HEK293 (cell line): ENCODE data around the gene RASL11A.

Source experiments
- CTCF ChIA-PET: fragments of 350-600 bp; formaldehyde crosslinking; extraction: SDS; loops from one replicate; lab custom pipeline; 2021; ENCODE audit warnings: antibody characterized with exemption; lab: Yijun Ruan, JAX
- POLR2A ChIA-PET: fragments of 300-600 bp; formaldehyde crosslinking; extraction: SDS; loops from one replicate; lab custom pipeline; 2020; ENCODE audit warnings: antibody characterized with exemption, inconsistent platforms; lab: Yijun Ruan, JAX
- H3K27ac ChIP-seq: fragments of 200-500 bp; sonication (Bioruptor generic); 2 replicates; pipeline ENCODE4 v1.5.1; 2014; ENCODE audit warnings: low read depth, low read length, control low read depth, inconsistent platforms; ENCODE audit errors: extremely low read depth
- H3K36me3 ChIP-seq, 2 experiments: fragments of 200-500 bp in 1 of 2; sonication (Bioruptor generic) in 1 of 2; 1 replicate in 1 of 2; 2 replicates in 1 of 2; pipeline ENCODE4 v1.5.1; 2014 to 2017; ENCODE audit warnings: inconsistent platforms in 2 of 2, low read length in 2 of 2; ENCODE audit not compliant: control insufficient read depth in 2 of 2, insufficient read depth in 1 of 2
- H3K4me1 ChIP-seq: fragments of 200-500 bp; sonication (Bioruptor generic); 2 replicates; pipeline ENCODE4 v1.5.1; 2014; ENCODE audit warnings: mild to moderate bottlenecking, low read length, inconsistent platforms; ENCODE audit not compliant: control insufficient read depth, insufficient read depth
- H3K4me3 ChIP-seq: 2 replicates; pipeline ENCODE4 v1.5.1; 2011; ENCODE audit warnings: low read depth, mild to moderate bottlenecking, control low read depth, low read length, moderate library complexity
- H3K9me3 ChIP-seq: fragments of 200-500 bp; sonication (Bioruptor generic); 2 replicates; pipeline ENCODE4 v1.5.1; 2014; ENCODE audit warnings: low read depth, low read length, inconsistent platforms; ENCODE audit not compliant: control insufficient read depth, insufficient read depth
- FEZF1 ChIP-seq: fragments of 450-650 bp; formaldehyde crosslinking; IDR thresholded peaks from 2 replicates; pipeline ENCODE4 v1.5.1; 2016; ENCODE audit warnings: missing biosample characterization, missing genetic modification characterization
- GLIS1 ChIP-seq: fragments of 450-650 bp; formaldehyde crosslinking; IDR thresholded peaks from 2 replicates; pipeline ENCODE4 v1.5.1; 2016; ENCODE audit warnings: missing biosample characterization, missing genetic modification characterization
- IKZF3 ChIP-seq: fragments of 450-650 bp; IDR thresholded peaks from 2 replicates; pipeline ENCODE4 v1.5.0; 2018; ENCODE audit warnings: missing biosample characterization, mild to moderate bottlenecking, missing genetic modification characterization, moderate library complexity
- MEIS1 ChIP-seq: sonication (generic); formaldehyde crosslinking; IDR thresholded peaks from 2 replicates; pipeline ENCODE4 v1.8.1; 2022; ENCODE audit warnings: missing genetic modification reagents, mild to moderate bottlenecking, borderline replicate concordance
- SP3 ChIP-seq: fragments of 450-650 bp; formaldehyde crosslinking; IDR thresholded peaks from 2 replicates; pipeline ENCODE4 v1.5.1; 2016; ENCODE audit warnings: missing biosample characterization, missing genetic modification characterization
- TRIM28 ChIP-seq: IDR thresholded peaks from 2 replicates; pipeline ENCODE4 v1.6.1; 2011; ENCODE audit warnings: low read length, control low read depth, borderline replicate concordance
- YY1 ChIP-seq: fragments of 450-650 bp; formaldehyde crosslinking; IDR thresholded peaks from 2 replicates; pipeline ENCODE4 v1.5.1; 2018; ENCODE audit warnings: missing biosample characterization, missing genetic modification characterization
- ZNF114 ChIP-seq: fragments of 450-650 bp; formaldehyde crosslinking; IDR thresholded peaks from 2 replicates; pipeline ENCODE4 v1.5.0; 2017; ENCODE audit warnings: missing biosample characterization, missing genetic modification characterization
- ZNF184 ChIP-seq: fragments of 450-650 bp; IDR thresholded peaks from 2 replicates; pipeline ENCODE4 v1.5.1; 2018; ENCODE audit warnings: missing biosample characterization, mild to moderate bottlenecking, missing genetic modification characterization
- ZNF449 ChIP-seq: fragments of 450-650 bp; formaldehyde crosslinking; IDR thresholded peaks from 2 replicates; pipeline ENCODE4 v1.5.1; 2017; ENCODE audit warnings: missing biosample characterization, mild to moderate bottlenecking, missing genetic modification characterization, moderate library complexity
- ZNF518A ChIP-seq: fragments of 450-650 bp; formaldehyde crosslinking; conservative IDR thresholded peaks from 2 replicates; pipeline ENCODE4 v1.5.1; 2016; ENCODE audit warnings: low read depth, missing biosample characterization, missing genetic modification characterization
- ZNF529 ChIP-seq: fragments of 450-650 bp; formaldehyde crosslinking; IDR thresholded peaks from 2 replicates; pipeline ENCODE4 v1.5.1; 2017; ENCODE audit warnings: missing genetic modification characterization, missing biosample characterization; ENCODE audit not compliant: insufficient replicate concordance
- ZNF555 ChIP-seq: fragments of 450-650 bp; formaldehyde crosslinking; conservative IDR thresholded peaks from 2 replicates; pipeline ENCODE4 v1.5.1; 2017; ENCODE audit warnings: missing biosample characterization, mild to moderate bottlenecking, missing genetic modification characterization, inconsistent platforms
- ZNF623 ChIP-seq: fragments of 450-650 bp; formaldehyde crosslinking; IDR thresholded peaks from 2 replicates; pipeline ENCODE4 v1.5.1; 2016; ENCODE audit warnings: missing biosample characterization, missing genetic modification characterization
- ZNF639 ChIP-seq: fragments of 450-650 bp; formaldehyde crosslinking; IDR thresholded peaks from 2 replicates; pipeline ENCODE4 v1.5.1; 2016; ENCODE audit warnings: missing biosample characterization, missing genetic modification characterization
- ZNF707 ChIP-seq: fragments of 450-650 bp; formaldehyde crosslinking; IDR thresholded peaks from 2 replicates; pipeline ENCODE4 v1.5.1; 2016; ENCODE audit warnings: missing biosample characterization, missing genetic modification characterization
- ZSCAN23 ChIP-seq: fragments of 450-650 bp; formaldehyde crosslinking; IDR thresholded peaks from 2 replicates; pipeline ENCODE4 v1.5.1; 2016; ENCODE audit warnings: missing biosample characterization, missing genetic modification characterization
- TF ChIP-seq, protein P1 (sequence below): fragments of 450-650 bp; formaldehyde crosslinking; IDR thresholded peaks from 2 replicates; pipeline ENCODE4 v1.5.1; 2016; ENCODE audit warnings: missing biosample characterization, missing genetic modification characterization
- TF ChIP-seq, protein P2 (sequence below): fragments of 450-650 bp; formaldehyde crosslinking; IDR thresholded peaks from 2 replicates; pipeline ENCODE4 v1.5.1; 2016; ENCODE audit warnings: missing biosample characterization, missing genetic modification characterization

Gene RASL11A

GRCh38 chr13:27274631-27275030 lies 4.0 kb downstream of the RASL11A start (continued):
- TF ChIP-seq ZNF449 (no peak), ZSCAN23 (tag by site-specific recombination) (no peak)

DNA sequence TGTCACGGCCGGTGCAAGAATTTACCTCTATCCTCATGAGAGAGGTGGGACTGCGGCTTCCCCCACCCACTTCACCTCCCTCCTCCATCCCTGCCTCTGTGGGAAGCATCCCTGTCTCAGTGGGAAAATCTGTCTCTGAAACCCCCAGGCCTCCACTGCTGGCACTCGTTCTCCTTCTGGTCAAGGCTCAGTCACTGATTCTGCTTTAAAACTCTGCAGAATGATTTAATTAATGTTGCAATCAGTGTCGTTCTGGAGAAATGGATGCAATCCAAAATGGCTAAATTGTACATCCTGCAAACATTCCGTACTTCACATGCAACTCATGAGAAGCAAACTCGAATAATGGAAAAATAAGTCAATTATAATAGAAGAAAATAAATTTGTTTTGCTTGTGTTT lies 5.6 kb downstream of the RASL11A start:
- H3K4me3 ChIP-seq = no peak overlapping the region
- H3K36me3 ChIP-seq = peaks cover 0 to 6% of the 10 kb centered on the region in 2 experiments; a peak in 1 of 3 replicates
- CTCF ChIA-PET = no interaction called here
- POLR2A ChIA-PET = no interaction called here
- no peaks in the 10 kb centered on the region for H3K9me3 ChIP-seq
- no peak overlapping the region for H3K27ac ChIP-seq
- H3K4me1 ChIP-seq = peaks cover 21% of the 10 kb centered on the region
- TF ChIP-seq IKZF3 (tag by site-specific recombination) (no peak), ZNF114 (no peak), ZNF529 (tag by site-specific recombination) (no peak)

DNA sequence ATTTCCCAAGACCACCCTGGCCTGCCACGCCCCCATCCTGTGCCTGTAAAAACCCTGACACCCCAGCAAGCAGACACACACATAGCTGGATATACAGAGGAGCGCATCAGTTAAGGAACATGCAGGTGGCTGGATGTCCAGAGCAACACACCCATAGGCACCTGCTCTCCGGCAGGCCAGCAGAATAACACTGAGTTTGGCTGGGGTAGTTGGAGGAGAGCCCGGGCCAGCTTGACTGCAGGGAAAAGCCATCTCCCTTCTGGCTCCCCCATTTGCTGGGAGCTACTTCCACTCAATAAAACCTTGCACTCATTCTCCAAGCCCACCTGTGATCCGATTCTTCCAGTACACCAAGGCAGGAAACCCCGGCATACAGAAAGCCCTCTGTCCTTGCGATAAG lies 8.9 kb downstream of the RASL11A start:
- Histone ChIP-seq H3K4me3 (no peak overlapping the region), H3K36me3 (no peaks in the 10 kb centered on the region), H3K4me1 (peaks cover under 1% of the 10 kb centered on the region), H3K9me3 (no peaks in the 10 kb centered on the region), H3K27ac (no peak overlapping the region)
- ChIA-PET POLR2A (no interaction called here), CTCF (no interaction called here)
- TF ChIP-seq GLIS1 (no peak), MEIS1 (CRISPR knock-in tag) (no peak), FEZF1 (no peak), ZNF518A (tag by site-specific recombination) (no peak), SP3 (tag by site-specific recombination) (no peak), ZNF639 (tag by site-specific recombination) (no peak), ZNF555 (tag by site-specific recombination) (no peak), YY1 (tag by site-specific recombination) (no peak), ZNF623 (no peak), ZNF707 (tag by site-specific recombination) (no peak), TRIM28 (no peak), ZNF449 (no peak), ZNF184 (no peak)
- TF ChIP-seq, protein P1, sequence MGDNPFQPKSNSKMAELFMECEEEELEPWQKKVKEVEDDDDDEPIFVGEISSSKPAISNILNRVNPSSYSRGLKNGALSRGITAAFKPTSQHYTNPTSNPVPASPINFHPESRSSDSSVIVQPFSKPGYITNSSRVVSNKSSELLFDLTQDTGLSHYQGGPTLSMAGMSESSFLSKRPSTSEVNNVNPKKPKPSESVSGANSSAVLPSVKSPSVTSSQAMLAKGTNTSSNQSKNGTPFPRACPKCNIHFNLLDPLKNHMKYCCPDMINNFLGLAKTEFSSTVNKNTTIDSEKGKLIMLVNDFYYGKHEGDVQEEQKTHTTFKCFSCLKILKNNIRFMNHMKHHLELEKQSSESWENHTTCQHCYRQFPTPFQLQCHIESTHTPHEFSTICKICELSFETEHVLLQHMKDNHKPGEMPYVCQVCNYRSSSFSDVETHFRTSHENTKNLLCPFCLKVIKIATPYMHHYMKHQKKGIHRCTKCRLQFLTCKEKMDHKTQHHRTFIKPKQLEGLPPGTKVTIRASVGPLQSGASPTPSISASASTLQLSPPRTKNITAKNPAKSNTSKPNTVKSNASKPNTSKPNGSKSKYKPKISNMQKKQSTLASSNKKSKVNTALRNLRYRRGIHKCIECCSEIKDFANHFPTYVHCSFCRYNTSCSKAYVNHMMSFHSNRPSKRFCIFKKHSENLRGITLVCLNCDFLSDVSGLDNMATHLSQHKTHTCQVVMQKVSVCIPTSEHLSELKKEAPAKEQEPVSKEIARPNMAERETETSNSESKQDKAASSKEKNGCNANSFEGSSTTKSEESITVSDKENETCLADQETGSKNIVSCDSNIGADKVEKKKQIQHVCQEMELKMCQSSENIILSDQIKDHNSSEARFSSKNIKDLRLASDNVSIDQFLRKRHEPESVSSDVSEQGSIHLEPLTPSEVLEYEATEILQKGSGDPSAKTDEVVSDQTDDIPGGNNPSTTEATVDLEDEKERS (tag by site-specific recombination) = no peak
- TF ChIP-seq, protein P2, sequence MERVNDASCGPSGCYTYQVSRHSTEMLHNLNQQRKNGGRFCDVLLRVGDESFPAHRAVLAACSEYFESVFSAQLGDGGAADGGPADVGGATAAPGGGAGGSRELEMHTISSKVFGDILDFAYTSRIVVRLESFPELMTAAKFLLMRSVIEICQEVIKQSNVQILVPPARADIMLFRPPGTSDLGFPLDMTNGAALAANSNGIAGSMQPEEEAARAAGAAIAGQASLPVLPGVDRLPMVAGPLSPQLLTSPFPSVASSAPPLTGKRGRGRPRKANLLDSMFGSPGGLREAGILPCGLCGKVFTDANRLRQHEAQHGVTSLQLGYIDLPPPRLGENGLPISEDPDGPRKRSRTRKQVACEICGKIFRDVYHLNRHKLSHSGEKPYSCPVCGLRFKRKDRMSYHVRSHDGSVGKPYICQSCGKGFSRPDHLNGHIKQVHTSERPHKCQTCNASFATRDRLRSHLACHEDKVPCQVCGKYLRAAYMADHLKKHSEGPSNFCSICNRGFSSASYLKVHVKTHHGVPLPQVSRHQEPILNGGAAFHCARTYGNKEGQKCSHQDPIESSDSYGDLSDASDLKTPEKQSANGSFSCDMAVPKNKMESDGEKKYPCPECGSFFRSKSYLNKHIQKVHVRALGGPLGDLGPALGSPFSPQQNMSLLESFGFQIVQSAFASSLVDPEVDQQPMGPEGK = no peak
